NOMO-1 (cell line): ENCODE data around the gene RPS16.

Experiments
- DNase-seq, 2 experiments: peaks; one replicate each; lab custom pipeline; 2025; ENCODE audit not compliant: unreplicated experiment in 2 of 2; lab: John Stamatoyannopoulos, UW

Gene RPS16

GRCh38 chr19:39390451-39390750 is 45.3 kb downstream of the RPS16 start:
- DNase-seq, result no peak

DNA sequence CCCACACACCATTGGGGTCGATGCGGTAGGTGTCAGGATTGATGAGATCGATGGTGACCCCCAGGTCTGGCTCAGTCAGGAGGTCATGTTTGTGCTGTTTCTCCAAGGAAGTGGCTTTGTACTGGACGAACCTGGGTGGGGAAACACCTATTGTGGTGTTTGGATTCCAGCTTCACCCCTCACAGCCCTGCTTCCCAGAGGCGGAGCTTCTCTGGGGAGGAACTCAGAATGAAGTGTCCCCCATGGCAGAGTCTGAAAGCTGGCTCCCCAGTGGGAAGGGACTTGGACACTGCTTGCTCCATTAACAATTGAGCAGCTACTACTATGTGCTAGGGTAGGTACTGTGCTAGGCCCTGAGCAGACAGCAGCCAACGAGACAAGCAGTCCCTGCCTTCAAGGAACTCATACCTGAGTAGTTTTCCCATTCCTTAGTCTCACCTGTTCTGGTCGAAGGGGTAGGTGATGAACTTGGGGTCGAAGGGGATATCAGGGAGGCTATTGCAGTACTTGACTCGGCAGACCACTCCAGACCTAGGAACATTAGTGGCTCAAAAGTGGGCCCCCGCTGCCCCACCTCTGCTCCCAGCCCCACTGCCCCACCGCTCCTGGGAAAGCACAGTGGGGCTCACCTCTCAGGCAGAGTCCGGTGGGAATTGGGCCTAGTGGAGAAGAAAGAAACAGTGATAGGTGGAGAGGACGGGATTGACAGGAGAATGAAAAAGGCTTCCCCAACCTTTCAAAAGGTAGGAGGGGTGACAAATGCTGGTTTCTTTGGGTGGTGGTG is 45.9 kb downstream of the RPS16 start:
- DNase-seq, result no peak

DNA sequence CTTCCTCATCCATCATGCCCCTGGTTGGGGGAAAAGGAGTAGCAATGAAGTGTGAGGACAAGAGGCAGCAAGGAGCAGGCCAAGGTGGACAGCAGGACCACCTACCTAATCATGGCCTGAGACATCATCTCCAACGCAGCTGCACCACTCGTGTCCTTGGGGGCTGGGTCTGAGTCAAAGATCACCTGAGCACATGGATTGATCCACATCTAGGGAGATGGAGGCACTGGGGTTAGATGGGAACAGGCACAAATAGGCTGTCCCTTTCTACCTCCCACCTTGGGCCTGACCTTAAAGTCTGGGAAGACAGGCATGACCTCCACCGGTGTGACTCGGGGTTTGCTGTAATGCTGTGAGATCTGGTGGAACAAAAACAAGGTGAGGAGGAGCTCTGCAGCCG is 47.1 kb downstream of the RPS16 start:
- DNase-seq, result no peak

DNA sequence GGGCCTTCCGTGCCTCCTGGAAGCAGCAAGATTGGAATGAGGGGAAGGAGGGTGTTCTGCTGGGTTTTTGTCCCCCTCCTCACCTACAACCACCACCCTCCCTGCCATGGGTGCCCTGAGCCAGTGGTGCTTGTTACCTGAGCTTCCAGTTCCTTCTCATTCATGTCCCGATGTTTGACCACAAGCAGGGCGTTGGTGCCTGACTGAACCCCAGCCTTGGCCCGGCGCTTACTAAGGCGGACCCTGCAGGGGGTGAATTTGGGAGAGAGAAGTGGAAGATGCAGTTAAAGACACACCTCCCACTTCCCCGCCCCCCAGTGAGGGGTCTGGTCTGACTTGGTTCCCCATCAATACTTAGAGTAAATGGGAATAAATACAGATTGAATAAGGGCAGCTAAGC is 49.2 kb downstream of the RPS16 start:
- no peak for DNase-seq

GRCh38 chr19:39385629-39386411 is 49.9 kb downstream of the RPS16 start:
- no peak for DNase-seq

- DNase-seq, result no peak
Observed at GRCh38 chr19:39384839-39385568, 50.7 kb downstream of the RPS16 start.
